DOHH2 (cell line): Measurements from ENCODE around the gene PELI2.

Experiments
- EZH2phosphoT487 ChIP-seq: fragments of 200-600 bp; sonication (generic); IDR thresholded peaks from 2 replicates; pipeline ENCODE4 v1.6.1; 2017; ENCODE audit warnings: borderline replicate concordance, mild to moderate bottlenecking, antibody characterized with exemption, low read length, moderate library complexity, mixed read lengths
- TF ChIP-seq, protein P1 (sequence below): fragments of 200-600 bp; sonication (generic); IDR thresholded peaks from one replicate; pipeline ENCODE4 v1.5.1; 2014; ENCODE audit warnings: antibody characterized with exemption, mild to moderate bottlenecking, low read depth, low read length; ENCODE audit not compliant: poor library complexity, severe bottlenecking

DNA sequence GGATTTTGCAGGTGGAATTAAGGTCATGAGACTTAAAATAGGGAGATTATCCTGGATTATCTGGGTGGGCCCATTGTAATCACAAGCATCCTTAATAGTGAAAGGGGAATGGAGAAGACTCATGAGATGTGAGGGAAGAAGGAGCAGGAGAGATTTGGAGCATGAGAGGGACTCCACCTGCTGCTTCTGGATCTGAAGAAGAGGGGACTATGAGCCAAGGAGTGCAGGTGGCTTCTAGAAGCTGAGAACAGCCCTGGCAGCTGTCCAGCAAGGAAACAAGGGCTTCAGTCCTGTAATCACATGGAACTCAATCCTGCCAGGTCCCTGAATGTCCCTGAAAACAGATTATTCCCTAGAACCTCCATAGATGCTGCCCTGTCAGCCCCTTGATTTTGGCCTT, 67.8 kb downstream of the PELI2 start:
- TF ChIP-seq, protein P1, sequence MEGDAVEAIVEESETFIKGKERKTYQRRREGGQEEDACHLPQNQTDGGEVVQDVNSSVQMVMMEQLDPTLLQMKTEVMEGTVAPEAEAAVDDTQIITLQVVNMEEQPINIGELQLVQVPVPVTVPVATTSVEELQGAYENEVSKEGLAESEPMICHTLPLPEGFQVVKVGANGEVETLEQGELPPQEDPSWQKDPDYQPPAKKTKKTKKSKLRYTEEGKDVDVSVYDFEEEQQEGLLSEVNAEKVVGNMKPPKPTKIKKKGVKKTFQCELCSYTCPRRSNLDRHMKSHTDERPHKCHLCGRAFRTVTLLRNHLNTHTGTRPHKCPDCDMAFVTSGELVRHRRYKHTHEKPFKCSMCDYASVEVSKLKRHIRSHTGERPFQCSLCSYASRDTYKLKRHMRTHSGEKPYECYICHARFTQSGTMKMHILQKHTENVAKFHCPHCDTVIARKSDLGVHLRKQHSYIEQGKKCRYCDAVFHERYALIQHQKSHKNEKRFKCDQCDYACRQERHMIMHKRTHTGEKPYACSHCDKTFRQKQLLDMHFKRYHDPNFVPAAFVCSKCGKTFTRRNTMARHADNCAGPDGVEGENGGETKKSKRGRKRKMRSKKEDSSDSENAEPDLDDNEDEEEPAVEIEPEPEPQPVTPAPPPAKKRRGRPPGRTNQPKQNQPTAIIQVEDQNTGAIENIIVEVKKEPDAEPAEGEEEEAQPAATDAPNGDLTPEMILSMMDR, result no peak
- TF ChIP-seq EZH2phosphoT487, result no peak
